SHP77 (cell line): ENCODE measurements around the gene PLCH1.
"Not testable (repeated sequence)": the region's sequence is repeated elsewhere in the genome, so short reads cannot be mapped to it uniquely, and the experiment has no call there.

Experiments
- DNase-seq, 2 experiments: peaks; one replicate each; lab custom pipeline; 2025; lab: John Stamatoyannopoulos, UW

PLCH1 gene

GRCh38 chr3:155646128-155646527 is 98.7 kb downstream of the PLCH1 start:
- no peak for DNase-seq

- DNase-seq, result no peak
Observed at GRCh38 chr3:155643581-155644165, 101.2 kb downstream of the PLCH1 start.

GRCh38 chr3:155641956-155642355 is 102.9 kb downstream of the PLCH1 start:
- no peak for DNase-seq

GRCh38 chr3:155640098-155640497 is 104.8 kb downstream of the PLCH1 start:
- no peak for DNase-seq

GRCh38 chr3:155639462-155640055 is 105.3 kb downstream of the PLCH1 start:
- DNase-seq, result no peak

GRCh38 chr3:155638461-155638860 is 106.4 kb downstream of the PLCH1 start:
- not testable (repeated sequence) for DNase-seq

GRCh38 chr3:155637567-155637966 is 107.3 kb downstream of the PLCH1 start:
- no peak for DNase-seq

- no peak for DNase-seq
Observed at GRCh38 chr3:155635056-155635455, 109.8 kb downstream of the PLCH1 start.

- no peak for DNase-seq
Observed at GRCh38 chr3:155634121-155634719, 110.7 kb downstream of the PLCH1 start.

- no peak for DNase-seq
Observed at GRCh38 chr3:155631323-155632019, 113.4 kb downstream of the PLCH1 start.

GRCh38 chr3:155629556-155629955 is 115.3 kb downstream of the PLCH1 start:
- no peak for DNase-seq

GRCh38 chr3:155629056-155629455 is 115.8 kb downstream of the PLCH1 start:
- DNase-seq, result no peak

- not testable (repeated sequence) for DNase-seq
Observed at GRCh38 chr3:155622647-155623046, 122.2 kb downstream of the PLCH1 start.

- DNase-seq, result not testable (repeated sequence)
Observed at GRCh38 chr3:155620552-155620951, 124.3 kb downstream of the PLCH1 start.

GRCh38 chr3:155619118-155619915 is 125.6 kb downstream of the PLCH1 start:
- no peak for DNase-seq

GRCh38 chr3:155618543-155618942 is 126.3 kb downstream of the PLCH1 start:
- DNase-seq, result no peak

GRCh38 chr3:155617346-155617925 is 127.4 kb downstream of the PLCH1 start:
- no peak for DNase-seq

GRCh38 chr3:155615141-155615540 is 129.7 kb downstream of the PLCH1 start:
- not testable (repeated sequence) for DNase-seq

- DNase-seq, result not testable (repeated sequence)
Observed at GRCh38 chr3:155614410-155614809, 130.5 kb downstream of the PLCH1 start.

GRCh38 chr3:155611456-155611855 is 133.4 kb downstream of the PLCH1 start:
- no peak for DNase-seq

- no peak for DNase-seq
Observed at GRCh38 chr3:155609586-155609985, 135.3 kb downstream of the PLCH1 start.
